Tibial artery (tissue), 4 donors: Measurements from ENCODE around the gene DAW1.

Experiments
- DNase-seq, 2 donors: peaks; one replicate each; pipeline ENCODE4 v3.0.0-alpha.2; 2019
- H3K27ac ChIP-seq, 2 donors: fragments of 200-600 bp; sonication (generic) in 1 of 2; 1 replicate in 1 of 2; 2 replicates in 1 of 2; pipeline ENCODE4 v1.5.1; 2018 to 2019; ENCODE audit warnings: mild to moderate bottlenecking in 1 of 2
- H3K27me3 ChIP-seq, 2 donors: fragments of 200-600 bp; sonication (generic) in 1 of 2; one replicate each; pipeline versions ENCODE4 v1.5.1 to v1.6.0; 2016 to 2019
- H3K36me3 ChIP-seq, 3 donors: fragments of 200-600 bp; sonication (generic) in 2 of 3; one replicate each; pipeline ENCODE4 v1.5.1; 2016 to 2019; ENCODE audit warnings: mild to moderate bottlenecking in 2 of 3
- H3K4me1 ChIP-seq, 4 donors: fragments of 200-600 bp; sonication (generic) in 2 of 4; 1 replicate in 3 of 4; 2 replicates in 1 of 4; pipeline ENCODE4 v1.5.1; 2016 to 2019
- H3K4me3 ChIP-seq, 2 donors: fragments of 200-600 bp; sonication (generic) in 1 of 2; 1 replicate in 1 of 2; 2 replicates in 1 of 2; pipeline ENCODE4 v1.5.1; 2018 to 2019; ENCODE audit warnings: mild to moderate bottlenecking in 2 of 2
- H3K9me3 ChIP-seq, 3 donors: fragments of 200-600 bp; sonication (generic) in 1 of 3; one replicate each; pipeline ENCODE4 v1.5.1; 2016 to 2019
- intact Hi-C: fragments of 100-400 bp; cut with DNase I; formaldehyde crosslinking; loops from one replicate; pipeline ENCODE4 v1.15.0; 2023; ENCODE audit warnings: low total_unique reads
- TF ChIP-seq, protein P1 (sequence below), 2 experiments: fragments of 200-600 bp in 1 of 2; fragments of 450-650 bp in 1 of 2; IDR thresholded peaks; one replicate each; pipeline ENCODE4 v1.5.1; 2017 to 2019; ENCODE audit warnings: antibody characterized with exemption in 2 of 2, mild to moderate bottlenecking in 1 of 2, moderate library complexity in 1 of 2

Gene DAW1

DNA sequence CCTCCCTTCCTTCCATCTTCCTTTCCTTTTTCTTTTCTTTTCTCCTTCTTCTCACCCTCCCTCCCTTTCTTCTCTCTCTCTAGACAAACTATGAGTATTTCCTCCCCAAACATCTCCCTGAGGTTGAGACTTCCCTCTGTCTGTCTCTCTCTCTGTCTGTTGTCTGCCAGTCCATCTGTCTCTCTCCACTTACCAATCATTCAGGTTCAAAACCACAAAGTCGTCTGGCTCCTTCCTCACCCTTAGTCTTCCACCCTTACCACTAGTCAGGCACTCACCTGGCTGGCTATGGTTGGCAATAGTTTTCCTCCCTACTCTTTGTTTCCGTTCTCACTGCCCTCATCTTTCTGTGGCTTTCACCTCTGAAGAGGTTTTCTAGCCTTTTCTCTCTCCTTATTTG lies 44.9 kb upstream of the DAW1 start:
- no peak overlapping the region for H3K27ac ChIP-seq

DNA sequence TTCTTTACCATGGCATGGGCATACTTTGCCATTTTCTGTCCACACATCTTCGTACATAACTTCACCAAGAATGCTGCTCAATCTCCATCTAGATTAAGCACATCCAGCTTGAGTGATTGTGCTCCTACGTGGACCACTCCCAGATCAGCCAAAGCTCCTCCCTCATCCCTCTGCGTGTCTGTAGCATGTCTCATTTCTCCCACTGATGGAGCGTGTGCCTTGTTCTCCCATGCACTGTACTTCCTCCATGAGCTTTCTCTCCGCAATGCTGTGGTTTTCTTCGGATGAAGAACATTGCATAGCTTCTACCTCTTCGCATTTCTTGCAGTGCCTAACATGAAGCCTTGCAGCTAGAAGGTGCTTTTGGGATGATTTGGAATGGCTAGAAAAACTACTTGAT lies 44.3 kb upstream of the DAW1 start:
- Histone ChIP-seq H3K4me1 (no peaks in the 10 kb centered on the region), H3K27ac (no peak overlapping the region), H3K4me3 (no peak overlapping the region), H3K27me3 (no peaks in the 10 kb centered on the region), H3K9me3 (no peaks in the 10 kb centered on the region), H3K36me3 (no peaks in the 10 kb centered on the region)
- TF ChIP-seq, protein P1, sequence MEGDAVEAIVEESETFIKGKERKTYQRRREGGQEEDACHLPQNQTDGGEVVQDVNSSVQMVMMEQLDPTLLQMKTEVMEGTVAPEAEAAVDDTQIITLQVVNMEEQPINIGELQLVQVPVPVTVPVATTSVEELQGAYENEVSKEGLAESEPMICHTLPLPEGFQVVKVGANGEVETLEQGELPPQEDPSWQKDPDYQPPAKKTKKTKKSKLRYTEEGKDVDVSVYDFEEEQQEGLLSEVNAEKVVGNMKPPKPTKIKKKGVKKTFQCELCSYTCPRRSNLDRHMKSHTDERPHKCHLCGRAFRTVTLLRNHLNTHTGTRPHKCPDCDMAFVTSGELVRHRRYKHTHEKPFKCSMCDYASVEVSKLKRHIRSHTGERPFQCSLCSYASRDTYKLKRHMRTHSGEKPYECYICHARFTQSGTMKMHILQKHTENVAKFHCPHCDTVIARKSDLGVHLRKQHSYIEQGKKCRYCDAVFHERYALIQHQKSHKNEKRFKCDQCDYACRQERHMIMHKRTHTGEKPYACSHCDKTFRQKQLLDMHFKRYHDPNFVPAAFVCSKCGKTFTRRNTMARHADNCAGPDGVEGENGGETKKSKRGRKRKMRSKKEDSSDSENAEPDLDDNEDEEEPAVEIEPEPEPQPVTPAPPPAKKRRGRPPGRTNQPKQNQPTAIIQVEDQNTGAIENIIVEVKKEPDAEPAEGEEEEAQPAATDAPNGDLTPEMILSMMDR (IDR thresholded peaks at IDR 0.05), result no peak
- no peak for DNase-seq
- intact Hi-C loops, result no loop called here

More for the DNA sequence above, 44.9 kb upstream of the DAW1 start:
- Histone ChIP-seq H3K36me3 (no peaks in the 10 kb centered on the region), H3K4me1 (no peaks in the 10 kb centered on the region), H3K4me3 (no peak overlapping the region), H3K27me3 (no peaks in the 10 kb centered on the region), H3K9me3 (no peaks in the 10 kb centered on the region)
- DNase-seq, result no peak
- TF ChIP-seq, protein P1 (IDR thresholded peaks at IDR 0.05), result no peak
- intact Hi-C loops, result no loop called here

- TF ChIP-seq, protein P1 (IDR thresholded peaks at IDR 0.05), result no peak
- Histone ChIP-seq H3K4me1 (no peaks in the 10 kb centered on the region), H3K27me3 (no peaks in the 10 kb centered on the region), H3K4me3 (no peak overlapping the region), H3K9me3 (no peaks in the 10 kb centered on the region), H3K36me3 (no peaks in the 10 kb centered on the region), H3K27ac (no peak overlapping the region)
- DNase-seq, result no peak
- intact Hi-C loops, result no loop called here
Observed at GRCh38 chr2:227828477-227828912, 42.9 kb upstream of the DAW1 start.

- intact Hi-C loops, result no loop called here
- DNase-seq, result no peak
- no peaks in the 10 kb centered on the region for H3K27me3 ChIP-seq
Observed at GRCh38 chr2:227829337-227829736, 42.1 kb upstream of the DAW1 start.

DNA sequence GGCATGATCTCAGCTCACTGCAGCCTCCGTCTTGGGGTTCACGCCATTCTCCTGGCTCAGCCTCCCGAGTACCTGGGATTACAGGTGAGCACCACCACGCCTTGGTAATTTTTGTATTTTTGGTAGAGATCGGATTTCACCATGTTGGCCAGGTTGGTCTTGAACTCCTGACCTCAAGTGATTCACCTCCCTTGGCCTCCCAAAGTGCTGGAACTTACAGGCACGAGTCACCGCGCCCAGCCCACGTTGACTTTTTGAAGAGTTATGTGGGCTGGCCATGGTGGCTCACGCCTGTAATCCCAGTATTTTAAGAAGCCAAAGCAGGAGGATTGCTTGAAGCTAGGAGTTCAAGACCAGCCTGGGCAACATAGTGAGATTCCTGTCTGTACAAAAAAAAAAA lies 37.0 kb upstream of the DAW1 start:
- H3K27ac ChIP-seq, result no peak overlapping the region
- TF ChIP-seq, protein P1 (IDR thresholded peaks at IDR 0.05), result no peak
- no peaks in the 10 kb centered on the region for H3K36me3 ChIP-seq
- intact Hi-C loops, result no loop called here
- no peaks in the 10 kb centered on the region for H3K4me1 ChIP-seq
- no peak for DNase-seq
- H3K9me3 ChIP-seq, result no peaks in the 10 kb centered on the region
- H3K4me3 ChIP-seq, result no peak overlapping the region
- no peaks in the 10 kb centered on the region for H3K27me3 ChIP-seq

More at GRCh38 chr2:227829337-227829736, 42.1 kb upstream of the DAW1 start:
- H3K9me3 ChIP-seq, result no peaks in the 10 kb centered on the region
- TF ChIP-seq, protein P1 (IDR thresholded peaks at IDR 0.05), result no peak
- H3K4me1 ChIP-seq, result no peaks in the 10 kb centered on the region
- no peaks in the 10 kb centered on the region for H3K36me3 ChIP-seq
- H3K27ac ChIP-seq, result no peak overlapping the region
- no peak overlapping the region for H3K4me3 ChIP-seq
